Sigmoid colon (tissue), 4 donors: ENCODE results near the gene MKKS.

Source experiments
- CTCF ChIP-seq, 4 experiments: fragments of 450-650 bp in 3 of 4; fragments of 200-600 bp in 1 of 4; IDR thresholded peaks; one replicate each; pipeline ENCODE4 v1.5.1; 2016 to 2019; ENCODE audit warnings: antibody characterized with exemption in 4 of 4, mild to moderate bottlenecking in 3 of 4, moderate library complexity in 2 of 4
- EP300 ChIP-seq, 4 donors: sonication (generic); formaldehyde crosslinking; IDR thresholded peaks; one replicate each; pipeline ENCODE4 v1.6.1; 2017; ENCODE audit warnings: antibody characterized with exemption in 4 of 4

- no peak for TF ChIP-seq EP300 (IDR thresholded peaks at IDR 0.05)
- no peak for TF ChIP-seq CTCF (IDR thresholded peaks at IDR 0.05)
Measured at GRCh38 chr20:10436053-10436699, 2.2 kb upstream of the MKKS start.
